ENCODE measurements around the gene GAA.
"Not testable (repeated sequence)": the region's sequence is repeated elsewhere in the genome, so short reads cannot be mapped to it uniquely, and the experiment has no call there.

Gene GAA

GRCh38 chr17:80147035-80147822, 45.8 kb downstream of the GAA start, which contains the start of gene EIF4A3:
Gene EIF4A3 (minus strand): TSS chr17:80147128. CDS start chr17:80146961, 167 bp downstream.
- Histone ChIP-seq H3K9me3 (no peaks in the 10 kb centered on the region), H3K36me3 (peaks cover 24% of the 10 kb centered on the region), H3K4me1 (no peaks in the 10 kb centered on the region), H3K27me3 (no peaks in the 10 kb centered on the region), H3K4me3 (ENCODE audit: low read depth, low read length) (peak within 1 kb of the TSS; percentile 98)
- peak; percentile 99 for DNase-seq
- TF ChIP-seq CTCF (IDR thresholded peaks at IDR 0.05; ENCODE audit: low read depth, low read length) = no peak

- Histone ChIP-seq H3K36me3 (no peaks in the 10 kb centered on the region), H3K27me3 (no peaks in the 10 kb centered on the region), H3K4me3 (ENCODE audit: low read depth, low read length) (no peak overlapping the region), H3K4me1 (no peaks in the 10 kb centered on the region), H3K9me3 (peaks cover 2% of the 10 kb centered on the region; the same call in 1 of the 2 replicates)
- no peak for DNase-seq
- TF ChIP-seq CTCF (IDR thresholded peaks at IDR 0.05; ENCODE audit: low read depth, low read length) = no peak
Observed at GRCh38 chr17:80151333-80151732, 50.0 kb downstream of the GAA start.

- Histone ChIP-seq H3K4me3 (ENCODE audit: low read depth, low read length) (no peak overlapping the region), H3K9me3 (peaks cover 2% of the 10 kb centered on the region; the same call in 1 of the 2 replicates), H3K4me1 (no peaks in the 10 kb centered on the region)
Observed at GRCh38 chr17:80152081-80152702, 50.8 kb downstream of the GAA start.

GRCh38 chr17:80153004-80153403, 51.6 kb downstream of the GAA start:
- Histone ChIP-seq H3K36me3 (no peaks in the 10 kb centered on the region), H3K4me1 (no peaks in the 10 kb centered on the region), H3K4me3 (ENCODE audit: low read depth, low read length) (no peak overlapping the region), H3K9me3 (peaks cover 2% of the 10 kb centered on the region; the same call in 1 of the 2 replicates), H3K27me3 (no peaks in the 10 kb centered on the region)
- no peak for DNase-seq
- no peak for TF ChIP-seq CTCF (IDR thresholded peaks at IDR 0.05; ENCODE audit: low read depth, low read length)

More at GRCh38 chr17:80152081-80152702, 50.8 kb downstream of the GAA start:
- no peak for TF ChIP-seq CTCF (IDR thresholded peaks at IDR 0.05; ENCODE audit: low read depth, low read length)
- no peaks in the 10 kb centered on the region for H3K27me3 ChIP-seq
- DNase-seq = no peak
- H3K36me3 ChIP-seq = no peaks in the 10 kb centered on the region

- no peaks in the 10 kb centered on the region for H3K36me3 ChIP-seq
- no peak overlapping the region for H3K4me3 ChIP-seq (ENCODE audit: low read depth, low read length)
- no peak for DNase-seq
- H3K9me3 ChIP-seq = peaks cover 2% of the 10 kb centered on the region; the same call in 1 of the 2 replicates
- no peaks in the 10 kb centered on the region for H3K27me3 ChIP-seq
- no peak for TF ChIP-seq CTCF (IDR thresholded peaks at IDR 0.05; ENCODE audit: low read depth, low read length)
- H3K4me1 ChIP-seq = peaks cover 6% of the 10 kb centered on the region
Observed at GRCh38 chr17:80154166-80154565, 52.8 kb downstream of the GAA start.

GRCh38 chr17:80155600-80155999, 54.2 kb downstream of the GAA start:
- H3K4me1 ChIP-seq = peaks cover 20% of the 10 kb centered on the region
- not testable (repeated sequence) for DNase-seq; H3K27me3 ChIP-seq; H3K4me3 ChIP-seq (ENCODE audit: low read depth, low read length); H3K9me3 ChIP-seq; H3K36me3 ChIP-seq

Data from BE2C (cell line).